H54 (cell line): ENCODE data around the gene AR.
"Not testable (repeated sequence)": the region's sequence is repeated elsewhere in the genome, so short reads cannot be mapped to it uniquely, and the experiment has no call there.

ENCODE experiments used
- DNase-seq: peaks from one replicate; pipeline ENCODE4 v3.0.0; 2011; ENCODE audit warnings: low spot score, mixed read lengths; ENCODE audit not compliant: insufficient read length
- FAIRE-seq: peaks from 3 replicates; lab custom pipeline; 2011; peaks lifted over from hg19 to GRCh38; lab: Jason Lieb, UNC
- POLR2A ChIP-seq: IDR thresholded peaks from 2 replicates; pipeline ENCODE4 v1.6.1; 2011; ENCODE audit warnings: low read depth, mild to moderate bottlenecking, low read length

The AR gene

DNA sequence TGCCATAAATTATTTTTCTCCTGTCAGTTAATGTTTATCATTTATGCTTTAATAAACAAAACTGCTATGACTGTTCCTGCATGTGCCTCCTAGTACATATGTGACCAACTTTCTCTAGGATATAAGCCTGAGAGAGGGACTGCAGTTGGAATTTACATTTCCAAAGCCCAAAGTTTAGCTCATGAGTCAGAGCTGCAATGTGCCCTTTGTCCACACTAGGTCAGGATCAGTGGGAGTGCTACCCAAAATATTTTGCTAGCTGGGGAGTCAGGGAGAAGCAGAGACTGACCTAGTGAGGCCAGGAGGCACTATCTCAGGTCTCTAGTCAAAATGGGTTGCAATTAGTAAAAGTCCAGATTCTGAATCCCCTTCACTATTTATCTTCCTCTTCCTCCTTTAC, 92.7 kb downstream of the AR start:
- no peak for TF ChIP-seq POLR2A
- FAIRE-seq (no peak), DNase-seq (peak; percentile 2)

GRCh38 chrX:67637293-67637692, 93.5 kb downstream of the AR start:
- not testable (repeated sequence) for DNase-seq, FAIRE-seq

- DNase-seq = no peak
- TF ChIP-seq POLR2A = no peak
- FAIRE-seq = no peak
These were observed 104.5 kb downstream of the AR start for GRCh38 chrX:67648361-67648760.

- no peak for FAIRE-seq
These were observed 107.8 kb downstream of the AR start for GRCh38 chrX:67651437-67652142.

GRCh38 chrX:67652543-67652942, 108.7 kb downstream of the AR start:
- TF ChIP-seq POLR2A = no peak
- DNase-seq (no peak), FAIRE-seq (no peak)

More at GRCh38 chrX:67651437-67652142, 107.8 kb downstream of the AR start:
- TF ChIP-seq POLR2A = no peak
- DNase-seq = no peak

GRCh38 chrX:67654301-67654700, 110.5 kb downstream of the AR start:
- DNase-seq = no peak
- TF ChIP-seq POLR2A = no peak
- no peak for FAIRE-seq

- DNase-seq = no peak
- no peak for FAIRE-seq
- TF ChIP-seq POLR2A = no peak
These were observed 121.8 kb downstream of the AR start for GRCh38 chrX:67665583-67665982.

- DNase-seq, FAIRE-seq: not testable (repeated sequence)
These were observed 126.9 kb downstream of the AR start for GRCh38 chrX:67670717-67671116.

GRCh38 chrX:67673741-67674274, 130.0 kb downstream of the AR start:
- FAIRE-seq = no peak

GRCh38 chrX:67674741-67675140, 130.9 kb downstream of the AR start:
- FAIRE-seq (no peak), DNase-seq (no peak)
- no peak for TF ChIP-seq POLR2A

More at GRCh38 chrX:67673741-67674274, 130.0 kb downstream of the AR start:
- no peak for TF ChIP-seq POLR2A
- DNase-seq = no peak

DNA sequence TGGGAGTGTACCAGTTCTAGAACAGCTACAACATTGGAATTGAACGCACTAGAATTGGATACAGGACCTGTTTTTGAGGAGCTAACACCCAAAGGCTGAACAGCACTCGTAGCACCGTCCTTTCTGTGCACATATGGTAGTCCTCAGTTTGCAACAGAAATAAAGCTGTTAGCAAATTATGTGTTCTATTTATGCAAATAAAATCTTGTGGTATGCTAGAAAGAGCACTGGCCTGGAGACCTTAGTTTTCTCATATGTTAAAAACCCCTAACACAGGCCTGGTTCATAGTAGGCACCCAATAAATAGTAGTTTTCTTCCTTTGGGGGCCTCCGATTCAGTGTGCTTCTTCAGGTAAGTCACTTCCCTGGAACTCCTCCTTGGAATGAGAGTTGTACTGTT, 140.3 kb downstream of the AR start:
- FAIRE-seq (no peak), DNase-seq (no peak)
- no peak for TF ChIP-seq POLR2A

DNA sequence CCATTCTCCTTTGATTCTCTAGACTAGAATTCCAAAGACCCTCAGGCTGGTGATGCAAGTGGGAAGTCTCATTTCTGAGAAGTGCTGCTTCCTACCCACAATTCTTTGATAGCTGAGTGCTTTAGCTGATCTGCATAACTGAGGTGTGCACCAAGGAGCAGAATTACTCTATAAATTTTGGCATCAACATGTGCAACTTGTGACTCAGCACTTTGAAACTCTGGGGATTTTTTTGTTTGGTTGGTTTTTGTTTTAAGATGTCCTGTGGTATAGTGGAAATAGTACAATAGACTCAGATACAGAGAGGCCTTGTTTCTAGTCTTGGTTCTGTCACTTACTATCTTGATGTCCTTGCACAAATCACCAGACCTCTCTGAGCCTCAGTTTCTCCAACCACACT, 148.4 kb downstream of the AR start:
- FAIRE-seq (peak; percentile 64), DNase-seq (no peak)
- no peak for TF ChIP-seq POLR2A

DNA sequence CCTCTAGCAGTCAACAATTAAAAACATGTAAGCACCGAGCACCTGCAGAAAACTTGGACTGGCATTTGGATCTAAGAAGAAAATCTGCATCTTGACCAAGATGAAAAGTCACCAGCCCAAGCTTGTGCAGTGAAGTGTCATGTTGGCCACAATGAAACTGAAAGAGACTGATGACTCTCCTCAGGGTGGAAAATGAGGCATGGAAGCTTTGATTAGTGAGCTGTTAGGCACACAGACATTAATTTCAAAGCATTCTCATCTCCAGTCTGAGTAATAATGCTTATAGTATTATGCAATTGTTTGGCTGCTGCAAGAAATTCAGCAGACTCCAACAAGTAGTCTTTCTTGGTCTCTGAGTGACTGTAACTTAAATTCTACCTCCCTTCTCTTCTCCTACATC, 150.1 kb downstream of the AR start:
- no peak for TF ChIP-seq POLR2A
- DNase-seq = no peak
- FAIRE-seq = no peak

- DNase-seq = no peak
- TF ChIP-seq POLR2A = no peak
- no peak for FAIRE-seq
These were observed 153.6 kb downstream of the AR start for GRCh38 chrX:67697452-67697851.

- FAIRE-seq (no peak), DNase-seq (no peak)
- no peak for TF ChIP-seq POLR2A
These were observed 156.8 kb downstream of the AR start for GRCh38 chrX:67700602-67701001.
